Activated CD8-positive, alpha-beta T cell treated with anti-CD3 and anti-CD28 coated beads for 36 hours (primary cell): ENCODE measurements around the gene BTRC. TPM values are rescaled to one million over a fixed set of nuclear protein-coding genes. Genes with fewer than 3 reads are reported as not detected.

ENCODE experiments used
- ATAC-seq: fragments of 200-7000 bp; cut with Tn5 transposase; one replicate; pipeline ENCODE4 v1.10.0; 2021; ENCODE audit warnings: mild to moderate bottlenecking, moderate library complexity
- CTCF ChIA-PET: fragments of 350-600 bp; sonication (Branson Sonifier 250); formaldehyde crosslinking; loops from one replicate; lab custom pipeline; 2021; ENCODE audit warnings: antibody characterized with exemption; lab: Charles Lee
- POLR2A ChIA-PET: fragments of 350-600 bp; sonication (Branson Sonifier 250); formaldehyde crosslinking; loops from one replicate; lab custom pipeline; 2021; ENCODE audit warnings: antibody characterized with exemption; lab: Charles Lee
- DNase-seq: peaks from one replicate; pipeline ENCODE4 v3.0.0-alpha.2; 2020
- H3K27ac Mint-ChIP-seq: one replicate; pipeline ENCODE4 v1.8.0; 2021; ENCODE audit warnings: mild to moderate bottlenecking, mixed read lengths
- H3K27me3 Mint-ChIP-seq: one replicate; pipeline ENCODE4 v1.8.0; 2021; ENCODE audit warnings: mixed read lengths
- H3K36me3 Mint-ChIP-seq: one replicate; pipeline ENCODE4 v1.8.0; 2021; ENCODE audit warnings: low read depth, mixed read lengths
- H3K4me1 Mint-ChIP-seq: one replicate; pipeline ENCODE4 v1.8.0; 2021; ENCODE audit warnings: low read depth, mixed read lengths
- H3K4me3 Mint-ChIP-seq: one replicate; pipeline ENCODE4 v1.8.0; 2021; ENCODE audit warnings: mild to moderate bottlenecking, moderate library complexity, mixed read lengths
- H3K9me3 Mint-ChIP-seq: one replicate; pipeline ENCODE4 v1.8.0; 2021; ENCODE audit warnings: mixed read lengths
- intact Hi-C: fragments of 100-400 bp; cut with micrococcal nuclease; formaldehyde crosslinking; loops from one replicate; pipeline ENCODE4 v1.10.0; 2022
- total RNA-seq, 2 experiments: library from RNA; stranded (reverse); gene quantifications; one replicate each; pipeline ENCODE4 v1.2.3, GENCODE V29; 2021
- TF ChIP-seq, protein P1 (sequence below): fragments of 200-600 bp; IDR thresholded peaks from one replicate; pipeline ENCODE4 v1.8.0; 2022; ENCODE audit warnings: antibody characterized with exemption, mild to moderate bottlenecking

Gene BTRC
- total RNA-seq, 2 experiments from 2014 or later = 11.6 to 14.6 TPM

DNA sequence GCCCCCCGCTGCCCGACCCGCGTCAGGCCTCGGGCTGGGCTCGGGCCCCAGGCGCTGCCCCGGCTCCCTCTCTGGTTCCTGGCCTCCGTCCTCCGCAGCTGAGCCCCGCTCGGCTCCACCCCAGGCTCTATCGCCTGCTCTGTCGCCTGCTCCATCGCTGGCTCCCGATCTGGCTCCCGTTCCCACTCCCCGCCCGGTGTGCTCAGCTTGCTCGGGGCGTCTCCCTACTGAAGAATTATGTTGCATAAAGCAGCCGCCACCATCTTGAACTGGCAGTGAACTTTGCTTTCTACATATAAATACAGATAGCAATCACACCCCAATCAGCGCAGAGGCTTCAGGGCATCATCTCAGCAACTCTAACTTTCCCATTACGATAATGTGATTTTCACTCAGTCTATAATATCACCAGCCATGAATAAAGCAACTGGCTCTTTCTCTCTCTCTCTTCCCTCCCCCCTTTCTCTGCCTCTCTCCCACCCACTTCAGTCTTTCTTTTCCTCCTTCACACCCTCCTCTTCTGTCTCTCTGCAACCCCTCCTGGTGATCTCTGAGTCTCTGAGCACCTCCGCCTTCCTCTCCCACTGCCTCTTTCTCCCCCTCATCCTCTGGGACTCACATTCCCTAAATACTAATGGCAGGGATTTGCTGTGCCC is 43.3 kb upstream of the BTRC start:
- ATAC-seq = peak; percentile 13
- H3K9me3 Mint-ChIP-seq = no peaks in the 10 kb centered on the region
- TF ChIP-seq, protein P1, sequence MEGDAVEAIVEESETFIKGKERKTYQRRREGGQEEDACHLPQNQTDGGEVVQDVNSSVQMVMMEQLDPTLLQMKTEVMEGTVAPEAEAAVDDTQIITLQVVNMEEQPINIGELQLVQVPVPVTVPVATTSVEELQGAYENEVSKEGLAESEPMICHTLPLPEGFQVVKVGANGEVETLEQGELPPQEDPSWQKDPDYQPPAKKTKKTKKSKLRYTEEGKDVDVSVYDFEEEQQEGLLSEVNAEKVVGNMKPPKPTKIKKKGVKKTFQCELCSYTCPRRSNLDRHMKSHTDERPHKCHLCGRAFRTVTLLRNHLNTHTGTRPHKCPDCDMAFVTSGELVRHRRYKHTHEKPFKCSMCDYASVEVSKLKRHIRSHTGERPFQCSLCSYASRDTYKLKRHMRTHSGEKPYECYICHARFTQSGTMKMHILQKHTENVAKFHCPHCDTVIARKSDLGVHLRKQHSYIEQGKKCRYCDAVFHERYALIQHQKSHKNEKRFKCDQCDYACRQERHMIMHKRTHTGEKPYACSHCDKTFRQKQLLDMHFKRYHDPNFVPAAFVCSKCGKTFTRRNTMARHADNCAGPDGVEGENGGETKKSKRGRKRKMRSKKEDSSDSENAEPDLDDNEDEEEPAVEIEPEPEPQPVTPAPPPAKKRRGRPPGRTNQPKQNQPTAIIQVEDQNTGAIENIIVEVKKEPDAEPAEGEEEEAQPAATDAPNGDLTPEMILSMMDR = no peak

DNA sequence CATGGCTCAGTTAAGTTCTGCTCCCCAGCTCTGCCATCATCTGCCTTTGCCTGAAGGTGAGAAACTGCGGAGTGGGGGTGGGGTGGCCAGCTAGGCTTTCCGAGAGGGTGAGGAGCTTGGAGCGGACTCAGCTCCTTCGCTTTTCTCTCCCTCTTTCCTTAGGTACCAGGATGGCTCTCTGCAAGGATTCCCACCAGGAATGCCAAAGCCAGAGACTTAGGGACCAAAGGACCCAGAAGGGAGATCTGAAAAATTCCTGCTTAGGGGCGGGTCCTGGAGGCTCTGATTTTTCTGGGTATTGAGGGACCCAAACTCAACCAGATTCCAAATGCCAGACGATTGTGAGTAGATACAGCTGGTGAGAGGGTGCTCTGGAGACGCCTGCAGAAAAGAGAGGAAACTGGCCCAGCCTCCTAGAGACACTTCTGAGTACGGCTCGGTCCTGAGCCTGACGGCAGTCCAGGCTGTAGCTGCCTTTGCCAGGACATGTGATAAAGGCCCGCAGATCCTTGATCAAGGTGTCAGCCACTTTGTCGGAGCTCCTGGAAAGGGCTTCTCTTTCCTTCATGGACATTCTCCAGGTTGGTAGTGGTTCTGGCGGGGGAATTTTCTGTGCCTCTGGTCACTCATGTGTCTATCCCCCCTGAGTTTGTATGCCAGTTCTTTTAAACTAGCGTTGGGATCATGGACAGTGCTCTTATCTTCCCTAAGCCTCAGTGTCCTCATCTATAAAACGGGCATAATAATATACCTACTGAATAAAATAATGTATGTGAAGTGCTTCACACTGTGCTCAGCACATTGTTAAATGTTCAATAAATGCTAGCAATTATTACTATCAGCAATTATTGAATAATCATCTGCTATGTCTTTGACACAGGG is 42.5 kb upstream of the BTRC start:
- DNase-seq (peak; percentile 14), ATAC-seq (no peak)
- ChIA-PET CTCF (interaction anchor here (0.9 to 3.3 kb wide), 6 partner anchors 13 to 130 kb away, joined by 3 to 15 read pairs (median 4); no protein-coding TSS in a partner anchor), POLR2A (no interaction called here)
- no peak overlapping the region for H3K27ac Mint-ChIP-seq
- H3K36me3 Mint-ChIP-seq = peaks cover 2% of the 10 kb centered on the region
- peak overlapping the region; percentile 37 for H3K4me3 Mint-ChIP-seq
- intact Hi-C loops = no loop called here
- TF ChIP-seq, protein P1 = no peak
- peaks cover 37% of the 10 kb centered on the region for H3K27me3 Mint-ChIP-seq
- peaks cover 7% of the 10 kb centered on the region for H3K4me1 Mint-ChIP-seq
- H3K9me3 Mint-ChIP-seq = no peaks in the 10 kb centered on the region

More for the DNA sequence above, 43.3 kb upstream of the BTRC start:
- H3K4me3 Mint-ChIP-seq = peak overlapping the region; percentile 37
- H3K27me3 Mint-ChIP-seq = peaks cover 39% of the 10 kb centered on the region
- POLR2A ChIA-PET = no interaction called here
- H3K4me1 Mint-ChIP-seq = peaks cover 7% of the 10 kb centered on the region
- CTCF ChIA-PET = interaction anchor here (0.7 to 3.3 kb wide), 5 partner anchors 12 to 131 kb away, joined by 3 to 15 read pairs (median 3); no protein-coding TSS in a partner anchor
- intact Hi-C loops = no loop called here
- H3K36me3 Mint-ChIP-seq = peaks cover 2% of the 10 kb centered on the region
- DNase-seq = no peak
- H3K27ac Mint-ChIP-seq = no peak overlapping the region

DNA sequence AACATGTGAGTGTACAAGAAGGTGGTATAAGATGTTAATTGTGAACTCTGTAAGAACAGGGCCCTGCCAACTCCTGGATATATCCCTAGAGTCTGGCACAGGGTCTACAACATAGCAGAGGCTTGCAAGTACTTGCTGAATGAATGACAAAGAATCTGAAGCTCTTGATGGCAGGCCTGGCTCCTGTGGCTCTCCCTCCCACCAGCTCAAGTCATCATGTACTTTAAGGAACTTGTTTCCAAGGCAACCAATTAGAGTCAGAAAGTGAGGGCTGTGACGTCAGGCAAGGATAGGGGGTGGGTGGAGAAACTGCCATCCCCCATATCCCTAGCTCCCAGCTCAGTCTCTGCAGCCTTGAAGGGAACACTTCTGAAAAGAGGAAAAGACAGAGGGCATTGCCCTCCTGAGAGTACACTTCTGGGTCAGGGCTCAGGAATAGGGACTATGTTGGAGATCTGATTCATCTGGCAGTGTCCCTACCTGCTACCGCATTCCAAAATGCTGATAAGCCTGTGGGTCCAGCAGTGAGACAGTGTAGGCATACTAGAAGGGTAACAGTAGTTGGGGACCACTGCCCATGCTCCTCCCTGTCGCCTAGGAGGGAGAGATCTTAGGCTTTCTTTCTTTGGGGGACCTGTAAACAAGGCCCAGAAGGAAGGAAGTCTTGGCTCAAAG is 34.6 kb upstream of the BTRC start:
- Mint-ChIP-seq H3K4me1 (no peaks in the 10 kb centered on the region), H3K27ac (no peak overlapping the region), H3K4me3 (no peak overlapping the region), H3K27me3 (peaks cover 5% of the 10 kb centered on the region), H3K9me3 (no peaks in the 10 kb centered on the region), H3K36me3 (no peaks in the 10 kb centered on the region)
- POLR2A ChIA-PET = no interaction called here
- TF ChIP-seq, protein P1 = no peak
- DNase-seq (no peak), ATAC-seq (no peak)
- CTCF ChIA-PET = interaction anchor here (2.3 kb wide), 1 partner anchor 147 kb away, joined by 5 read pairs; no protein-coding TSS in a partner anchor
- intact Hi-C loops = no loop called here

DNA sequence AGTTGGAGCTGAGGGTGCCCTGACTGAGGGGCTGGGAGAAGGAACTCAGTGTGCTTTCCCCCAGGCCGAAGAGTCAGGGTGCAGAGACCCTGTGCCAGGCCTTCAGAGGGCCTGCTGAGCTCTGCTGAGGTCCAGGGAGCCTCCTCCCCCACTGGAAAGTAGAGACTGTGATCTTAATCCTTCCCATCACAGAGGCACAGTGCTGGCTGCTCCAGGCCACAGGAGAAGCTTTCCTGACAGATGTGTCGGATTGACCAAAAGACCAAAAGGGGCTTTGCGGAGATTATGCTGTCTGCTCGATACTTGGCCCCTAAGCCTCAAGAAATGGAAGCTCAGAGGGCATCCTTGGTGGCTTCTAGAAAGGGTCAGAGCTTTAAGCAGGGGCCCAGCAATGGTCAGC is 32.9 kb upstream of the BTRC start:
- H3K27ac Mint-ChIP-seq = no peak overlapping the region
- H3K4me3 Mint-ChIP-seq = no peak overlapping the region
- peaks cover 5% of the 10 kb centered on the region for H3K27me3 Mint-ChIP-seq
- intact Hi-C loops = no loop called here
- H3K4me1 Mint-ChIP-seq = no peaks in the 10 kb centered on the region
- DNase-seq (no peak), ATAC-seq (no peak)
- H3K36me3 Mint-ChIP-seq = no peaks in the 10 kb centered on the region
- ChIA-PET CTCF (interaction anchor here (1.3 to 1.5 kb wide), 2 partner anchors 10 to 116 kb away, joined by 3 read pairs; no protein-coding TSS in a partner anchor), POLR2A (no interaction called here)
- TF ChIP-seq, protein P1 = no peak
- H3K9me3 Mint-ChIP-seq = no peaks in the 10 kb centered on the region
